Stimulated activated naive CD4-positive, alpha-beta T cell treated with Interleukin-2 at 50 U/mL for 16 hours (primary cell): ENCODE data around the gene SNX17.
"Not testable (repeated sequence)": the region's sequence is repeated elsewhere in the genome, so short reads cannot be mapped to it uniquely, and the experiment has no call there.

Experiments used
- DNase-seq: peaks from one replicate; lab custom pipeline; 2025; lab: John Stamatoyannopoulos, UW

Gene SNX17, protein sequence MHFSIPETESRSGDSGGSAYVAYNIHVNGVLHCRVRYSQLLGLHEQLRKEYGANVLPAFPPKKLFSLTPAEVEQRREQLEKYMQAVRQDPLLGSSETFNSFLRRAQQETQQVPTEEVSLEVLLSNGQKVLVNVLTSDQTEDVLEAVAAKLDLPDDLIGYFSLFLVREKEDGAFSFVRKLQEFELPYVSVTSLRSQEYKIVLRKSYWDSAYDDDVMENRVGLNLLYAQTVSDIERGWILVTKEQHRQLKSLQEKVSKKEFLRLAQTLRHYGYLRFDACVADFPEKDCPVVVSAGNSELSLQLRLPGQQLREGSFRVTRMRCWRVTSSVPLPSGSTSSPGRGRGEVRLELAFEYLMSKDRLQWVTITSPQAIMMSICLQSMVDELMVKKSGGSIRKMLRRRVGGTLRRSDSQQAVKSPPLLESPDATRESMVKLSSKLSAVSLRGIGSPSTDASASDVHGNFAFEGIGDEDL

DNA sequence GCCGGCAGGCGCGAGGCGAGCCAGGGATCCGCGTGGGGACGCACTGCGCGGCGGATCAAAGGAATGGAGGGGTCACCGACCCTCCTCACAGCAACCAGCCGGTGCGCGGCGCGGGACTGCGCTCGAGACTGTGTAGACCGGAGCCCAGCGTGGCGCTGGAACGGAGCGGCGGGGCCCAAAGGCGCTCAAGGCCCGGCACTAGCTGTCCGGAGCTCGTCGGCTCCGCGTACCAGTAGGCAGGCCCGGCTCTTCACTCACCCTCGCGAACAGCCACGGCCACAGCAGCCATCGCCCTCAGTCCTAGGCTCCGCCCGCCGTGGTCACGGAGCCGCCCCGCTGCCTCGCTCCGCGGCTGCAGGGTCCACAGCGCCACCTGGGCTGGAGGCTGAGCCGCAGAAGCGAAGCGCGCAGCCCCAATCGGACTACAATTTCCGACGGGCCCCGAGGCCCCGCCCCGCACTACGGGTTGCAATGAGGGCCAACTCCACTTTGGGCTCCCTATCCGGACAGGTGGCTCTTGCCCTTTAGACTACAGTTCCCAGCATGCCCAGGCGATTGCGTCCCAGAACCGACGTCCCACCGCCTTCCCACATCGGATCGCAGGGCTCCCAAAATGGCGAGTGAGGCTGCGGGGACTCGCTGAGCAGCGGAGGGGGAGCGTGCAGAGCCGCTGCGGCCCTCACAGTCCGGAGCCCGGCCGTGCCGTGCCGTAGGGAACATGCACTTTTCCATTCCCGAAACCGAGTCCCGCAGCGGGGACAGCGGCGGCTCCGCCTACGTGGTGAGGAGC lies at the start of gene SNX17, which contains the start of gene EIF2B4:
Gene SNX17 (plus strand): TSS at position 591 of the 790 bp plus-strand sequence. CDS start 128 bp downstream, at position 719.
Gene EIF2B4 (minus strand): TSS at position 313 of the 790 bp plus-strand sequence. CDS start 24 bp downstream, at position 289.
- peak; percentile 99 for DNase-seq

DNA sequence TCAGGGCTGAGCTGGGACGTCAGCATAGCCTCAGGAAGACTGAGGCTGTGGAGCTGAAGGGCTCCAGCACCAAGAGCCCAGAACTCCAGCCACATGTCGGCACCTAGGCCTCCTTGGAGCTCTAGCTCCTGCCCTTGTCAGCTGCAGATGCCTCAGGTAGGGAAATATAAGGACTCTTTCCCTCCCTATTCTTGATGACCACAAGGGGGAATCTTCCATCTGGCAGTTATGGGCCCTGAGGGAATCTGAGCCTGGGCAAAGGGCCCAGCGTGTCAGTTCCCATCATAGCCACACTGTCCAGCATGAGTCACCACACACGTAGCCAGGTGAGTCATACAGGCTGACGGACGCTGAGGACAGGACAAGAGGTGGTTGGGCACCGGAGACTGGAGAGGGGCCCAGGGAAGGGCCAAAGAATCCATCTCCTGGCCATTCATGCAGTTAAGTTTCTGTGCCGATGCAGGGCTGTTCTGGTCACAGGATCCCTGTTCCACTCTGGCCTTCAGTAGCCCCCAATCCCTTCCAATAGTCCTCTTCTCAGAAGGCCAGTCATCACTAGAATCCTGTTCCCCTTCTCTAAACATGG lies 49.4 kb upstream of the SNX17 start:
- DNase-seq, result no peak

DNA sequence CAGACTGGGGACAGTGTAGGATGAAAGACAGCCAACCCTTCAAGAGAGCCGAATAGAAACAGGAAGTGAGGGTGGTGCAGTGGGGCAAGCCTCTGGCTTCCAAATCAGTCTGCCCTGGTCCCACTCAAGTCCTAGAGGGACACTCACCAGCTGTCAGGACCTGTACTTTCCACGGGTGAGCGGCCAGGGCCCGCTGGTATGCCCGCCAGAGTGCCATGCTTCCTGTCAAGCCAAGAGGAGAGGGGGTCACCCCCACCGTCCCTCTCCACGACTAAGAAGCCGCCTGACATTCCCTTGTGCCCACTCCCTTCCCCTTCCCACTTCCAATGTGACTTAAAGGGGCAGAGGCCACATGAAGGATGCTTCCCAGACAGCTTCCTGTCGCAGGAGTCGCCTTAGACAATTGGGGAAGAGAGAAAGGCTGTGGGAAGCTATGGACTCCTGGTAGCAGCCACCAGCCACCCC lies 48.1 kb upstream of the SNX17 start:
- no peak for DNase-seq

DNA sequence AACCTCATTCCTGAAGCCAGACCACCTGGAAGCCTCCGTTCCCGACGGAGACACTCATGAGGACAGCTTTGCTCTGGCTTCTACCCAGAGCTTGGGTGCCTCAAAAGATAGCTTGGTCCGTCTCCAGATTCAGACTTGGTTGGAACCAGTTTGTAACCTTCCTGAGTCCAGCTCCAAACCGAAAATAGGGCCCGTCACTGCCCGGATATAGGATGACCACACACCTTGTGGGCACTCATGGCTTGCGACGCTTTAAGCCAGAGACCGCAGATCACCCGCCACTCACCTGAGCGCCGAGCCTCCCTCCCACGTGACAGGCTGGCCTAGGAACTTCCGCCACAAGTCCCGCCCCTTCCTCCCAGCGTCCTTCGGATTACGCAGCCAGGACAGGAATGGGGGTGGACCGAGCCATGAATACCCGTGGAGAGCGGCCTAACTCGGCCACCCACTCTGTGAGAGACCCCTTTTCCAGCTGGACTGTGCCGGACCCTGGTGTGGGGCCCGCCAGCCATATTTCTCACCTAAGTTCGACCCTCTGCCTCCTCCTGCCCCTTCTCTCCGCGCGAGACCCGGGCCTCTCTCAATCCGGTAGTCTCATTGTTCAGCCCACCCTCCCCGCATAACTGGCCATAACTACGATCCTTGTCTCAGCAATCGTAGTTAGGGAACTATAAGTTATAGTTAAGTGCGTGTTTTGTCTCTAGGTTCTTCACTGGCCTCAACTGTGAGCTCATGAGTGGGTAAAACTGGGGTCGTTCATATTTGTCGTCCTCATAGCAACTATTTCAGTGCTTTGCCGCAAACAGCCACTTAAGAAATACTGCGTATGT lies 47.4 kb upstream of the SNX17 start, which contains the start of gene MPV17:
Gene MPV17 (minus strand): TSS at position 332 of the 830 bp plus-strand sequence. CDS start 580 bp downstream, outside the sequence.
- peak; percentile 90 for DNase-seq

DNA sequence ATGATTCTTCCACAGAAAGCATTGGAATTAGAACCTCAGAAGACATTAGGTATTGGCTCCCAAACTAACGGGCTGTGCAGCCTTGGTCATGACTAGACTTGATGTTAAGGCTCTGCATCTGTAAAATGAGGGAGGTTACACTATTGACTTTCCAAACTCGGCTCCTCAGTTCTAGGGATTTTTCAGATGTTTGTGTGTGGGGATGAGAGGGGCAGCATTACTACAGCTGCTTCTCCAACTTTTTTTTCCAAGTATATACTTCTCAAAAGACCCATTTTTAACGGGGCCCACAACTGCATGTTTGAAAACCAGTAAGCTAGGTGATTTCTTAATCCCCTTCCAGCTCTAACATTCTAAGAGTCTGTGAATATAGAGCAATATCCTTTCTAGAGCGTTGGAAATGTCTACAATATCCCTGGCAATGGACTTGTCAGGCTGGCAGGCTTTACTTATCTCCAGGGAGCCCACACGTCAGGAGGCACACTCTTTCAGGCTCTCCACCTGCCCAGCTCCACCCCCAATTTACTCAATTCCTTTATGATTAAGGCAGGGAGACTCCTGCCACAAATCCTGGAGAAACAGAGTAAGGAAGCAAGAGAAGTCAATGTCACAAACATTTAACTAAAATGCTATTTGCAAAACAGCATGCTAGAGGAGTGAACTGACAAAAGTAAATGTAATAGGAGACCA lies 46.7 kb upstream of the SNX17 start:
- no peak for DNase-seq

DNA sequence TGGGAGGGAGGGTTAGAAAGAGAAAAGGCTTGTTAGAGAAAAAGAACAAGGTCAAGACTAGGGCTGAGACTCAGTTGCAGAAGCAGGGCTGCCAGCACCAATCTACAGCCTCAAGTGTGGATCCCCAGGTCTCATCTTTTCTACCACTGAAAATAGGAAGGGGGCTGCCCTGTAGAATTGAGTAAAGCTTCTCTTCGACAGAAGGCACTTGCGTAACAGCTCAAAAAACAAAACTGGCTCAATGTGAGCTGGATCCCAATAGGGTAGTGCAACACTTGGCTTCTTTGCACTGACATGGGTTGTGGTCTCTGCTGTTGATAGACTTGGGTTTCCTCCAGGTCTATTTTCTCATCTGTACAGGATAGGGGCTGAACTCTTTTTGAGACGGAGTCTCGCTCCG lies 45.7 kb upstream of the SNX17 start:
- DNase-seq, result no peak

DNA sequence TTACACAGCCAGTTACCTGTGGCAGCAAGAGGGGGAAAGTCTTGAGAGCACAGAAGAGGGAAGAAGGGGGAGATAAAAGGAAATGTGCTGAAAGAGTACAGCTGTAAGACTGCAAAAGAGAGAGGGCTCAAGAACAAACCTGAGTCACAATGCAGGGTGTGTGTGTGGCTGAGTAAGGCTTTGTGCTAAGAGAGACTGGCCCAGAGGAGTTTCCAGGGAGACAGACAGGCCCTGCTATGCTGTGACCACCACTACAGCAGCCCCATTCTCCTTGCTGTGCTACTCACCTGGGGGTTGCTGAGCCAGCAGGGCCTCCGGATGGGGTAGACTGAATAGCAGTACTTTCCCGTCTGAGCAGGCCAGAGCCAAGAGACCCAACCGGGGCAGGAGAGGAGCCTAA lies 35.1 kb upstream of the SNX17 start:
- DNase-seq, result no peak

DNA sequence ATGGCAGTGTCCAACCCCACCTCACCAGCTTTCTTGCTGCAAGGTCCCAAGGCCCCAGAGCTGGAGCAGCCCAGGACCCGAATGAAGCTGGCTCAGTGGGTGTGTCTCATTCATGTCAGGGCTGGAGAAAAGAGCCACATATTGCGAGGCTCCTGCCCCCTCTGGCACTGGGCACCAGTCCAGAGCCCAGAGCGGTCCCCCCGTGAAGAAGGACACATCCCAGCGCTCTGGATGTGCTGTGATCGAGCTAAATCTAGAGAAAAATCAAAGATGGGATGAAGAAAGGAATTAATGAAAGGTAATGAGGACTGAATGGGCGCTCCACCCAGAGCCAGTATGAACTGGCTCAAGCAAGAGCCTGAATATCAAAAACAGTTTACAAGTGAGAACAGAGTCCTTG lies 34.2 kb upstream of the SNX17 start:
- no peak for DNase-seq

DNA sequence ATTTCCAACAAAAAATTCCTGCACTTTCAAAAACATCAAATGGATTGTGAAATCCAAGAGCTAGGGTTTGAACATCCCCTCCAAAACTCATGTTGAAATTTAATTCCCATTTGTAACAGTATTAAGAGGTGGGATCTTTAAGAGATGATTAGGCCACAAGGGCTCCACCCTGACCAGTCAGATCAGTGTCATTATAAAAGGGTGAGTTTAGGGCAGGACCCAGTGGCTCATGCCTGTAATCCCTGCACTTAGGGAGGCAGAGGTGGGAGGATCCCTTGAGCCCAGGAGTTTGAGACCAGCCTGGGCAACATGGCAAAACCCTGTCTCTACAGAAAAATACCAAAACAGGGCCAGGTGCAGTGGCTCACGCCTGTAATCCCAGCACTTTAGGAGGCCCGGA lies 22.8 kb upstream of the SNX17 start:
- DNase-seq, result no peak

DNA sequence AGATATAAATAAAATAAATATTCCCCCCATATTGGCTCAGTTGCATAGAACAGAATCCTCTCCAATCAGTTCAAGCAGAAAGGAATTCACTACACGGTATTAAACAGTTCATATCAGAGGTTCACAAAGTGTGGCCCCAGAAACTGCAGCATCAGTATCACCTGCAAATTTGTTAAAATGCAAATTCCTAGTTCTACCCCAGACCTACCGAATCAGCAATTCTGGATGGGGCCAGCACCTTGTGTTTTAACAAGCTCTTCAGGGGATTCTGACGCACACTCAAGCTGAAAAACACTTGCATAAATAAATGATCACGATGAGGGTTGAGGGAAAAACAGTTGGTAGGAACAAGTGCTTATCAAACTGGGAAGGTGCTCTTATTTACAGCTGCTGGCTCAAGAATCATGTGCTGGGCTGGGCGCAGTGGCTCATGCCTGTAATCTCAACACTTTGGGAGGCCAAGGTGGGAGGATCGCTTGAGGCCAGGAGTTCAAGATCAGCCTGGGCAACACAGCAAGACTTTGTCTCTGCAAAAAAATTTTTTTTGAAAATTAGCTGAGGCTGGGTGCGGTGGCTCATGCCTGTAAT lies 20.2 kb upstream of the SNX17 start:
- DNase-seq, result no peak

DNA sequence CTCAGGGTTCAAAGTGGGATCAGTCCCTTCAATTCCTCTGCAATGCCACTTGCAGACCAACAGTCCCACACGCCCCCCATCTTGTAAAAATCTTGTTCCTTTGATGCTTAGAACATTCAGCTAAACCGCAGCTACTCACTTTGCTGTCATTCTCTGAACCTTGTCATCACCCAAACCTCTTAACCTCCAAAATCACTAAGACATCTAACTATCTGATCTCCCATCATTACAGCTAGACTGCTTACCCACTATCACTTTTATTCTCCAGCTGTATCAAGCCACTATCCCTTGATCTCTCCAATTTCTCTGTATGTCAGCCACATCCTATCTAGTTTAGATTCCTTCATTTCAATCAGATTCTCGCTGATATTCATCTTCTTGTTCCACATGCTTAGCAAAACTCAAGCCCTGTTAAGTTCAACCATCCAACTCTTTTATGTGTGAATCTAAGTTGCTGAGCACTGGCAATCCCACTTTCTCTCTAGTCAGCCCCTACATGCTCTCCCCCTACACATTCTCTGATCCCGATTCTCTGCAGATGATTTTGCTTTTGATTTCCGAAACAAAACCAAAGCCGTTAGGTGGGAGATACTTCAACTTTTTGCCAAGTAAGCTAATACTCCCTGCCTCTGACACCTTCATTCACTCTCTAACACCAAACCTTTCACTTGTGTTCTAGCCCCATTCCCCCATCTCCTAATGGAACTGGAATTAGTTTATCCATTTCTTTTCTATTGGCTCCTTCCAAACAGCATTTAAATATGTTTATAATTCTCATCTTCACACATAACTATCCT lies 18.4 kb upstream of the SNX17 start:
- DNase-seq, result no peak

DNA sequence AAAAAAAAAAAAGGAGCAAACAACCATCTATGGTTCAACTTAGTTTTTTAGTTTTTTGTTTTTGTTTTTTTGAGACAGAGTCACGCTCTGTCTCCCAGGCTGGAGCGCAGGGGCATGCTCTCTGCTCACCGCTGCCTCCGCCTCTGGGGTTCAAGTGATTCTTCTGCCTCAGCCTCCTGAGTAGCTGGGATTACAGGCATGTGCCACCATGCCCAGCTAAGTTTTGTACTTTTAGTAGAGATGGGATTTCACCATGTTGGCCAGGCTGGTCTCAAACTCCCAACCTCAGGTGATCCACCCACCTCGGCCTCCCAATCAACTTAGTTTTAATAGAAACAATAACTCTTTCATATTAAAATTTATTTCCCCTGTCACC lies 17.0 kb upstream of the SNX17 start:
- DNase-seq, result not testable (repeated sequence)

DNA sequence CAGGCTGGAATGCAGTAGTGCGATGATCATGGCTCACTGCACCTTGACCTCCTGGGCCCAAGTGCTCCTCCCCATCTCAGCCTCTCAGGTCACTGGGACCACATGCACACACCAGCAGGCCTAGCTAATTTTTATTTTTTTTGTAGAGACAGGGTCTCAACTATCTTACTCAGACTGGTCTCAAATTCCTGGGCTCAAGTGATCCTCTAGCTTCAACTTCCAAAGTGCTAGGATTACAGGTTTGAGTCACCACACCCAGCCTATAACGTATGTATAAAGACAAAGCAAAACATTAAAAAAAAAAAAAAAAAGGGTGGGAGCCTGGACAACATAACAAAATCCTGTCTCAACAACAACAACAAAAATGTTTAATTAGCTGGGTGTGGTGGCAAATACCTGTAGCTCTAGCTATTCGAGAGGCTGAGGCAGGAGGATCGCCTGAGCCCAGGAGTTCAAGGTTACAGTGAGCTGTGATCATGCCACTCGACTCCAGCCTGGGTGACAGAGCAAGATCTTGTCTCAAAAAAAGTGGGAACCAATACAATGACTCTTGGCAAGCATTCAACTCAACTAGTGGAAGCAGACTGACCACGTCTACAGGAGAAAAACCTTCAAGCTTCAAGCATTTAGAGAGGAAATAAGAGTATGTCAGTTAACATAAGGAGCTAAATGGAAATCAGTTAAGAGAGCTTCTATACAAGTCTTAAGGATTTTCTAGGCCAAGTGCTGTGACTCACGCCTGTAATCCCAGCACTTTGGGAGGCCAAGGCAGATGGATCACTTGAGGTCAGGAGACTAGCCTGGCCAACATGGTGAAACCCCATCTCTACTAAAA lies 16.4 kb upstream of the SNX17 start:
- DNase-seq, result no peak

DNA sequence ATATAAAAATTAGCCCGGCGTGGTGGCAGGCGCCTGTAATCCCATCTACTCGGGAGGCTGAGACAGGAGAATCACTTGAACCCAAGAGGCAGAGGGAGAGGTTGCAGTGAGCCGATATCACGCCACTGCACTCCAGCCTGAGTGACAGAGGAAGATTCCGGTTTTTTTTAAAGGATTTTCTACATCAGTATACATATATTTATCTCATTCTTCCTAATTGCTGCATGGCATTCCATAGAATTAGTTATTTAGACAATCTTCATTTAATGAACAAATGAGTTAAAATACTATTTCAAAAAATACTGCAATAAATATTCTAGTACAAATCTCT lies 15.9 kb upstream of the SNX17 start:
- DNase-seq, result no peak

DNA sequence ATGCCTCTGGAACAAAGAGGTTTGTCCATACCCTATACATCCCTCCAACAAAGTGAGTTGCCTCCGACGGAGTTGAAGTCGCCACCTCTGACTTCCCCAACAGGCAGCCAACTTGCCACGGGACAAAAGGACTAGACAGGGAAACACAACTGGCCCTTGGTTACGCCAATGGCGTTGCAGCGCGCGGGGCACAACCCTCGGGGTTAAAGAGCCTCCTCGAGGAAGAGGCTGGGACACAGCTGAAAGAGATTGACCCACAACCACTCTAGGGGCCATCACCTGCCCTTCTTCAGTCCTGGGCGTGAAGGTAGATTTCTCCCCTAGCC lies 14.4 kb upstream of the SNX17 start:
- DNase-seq, result peak; percentile 67

DNA sequence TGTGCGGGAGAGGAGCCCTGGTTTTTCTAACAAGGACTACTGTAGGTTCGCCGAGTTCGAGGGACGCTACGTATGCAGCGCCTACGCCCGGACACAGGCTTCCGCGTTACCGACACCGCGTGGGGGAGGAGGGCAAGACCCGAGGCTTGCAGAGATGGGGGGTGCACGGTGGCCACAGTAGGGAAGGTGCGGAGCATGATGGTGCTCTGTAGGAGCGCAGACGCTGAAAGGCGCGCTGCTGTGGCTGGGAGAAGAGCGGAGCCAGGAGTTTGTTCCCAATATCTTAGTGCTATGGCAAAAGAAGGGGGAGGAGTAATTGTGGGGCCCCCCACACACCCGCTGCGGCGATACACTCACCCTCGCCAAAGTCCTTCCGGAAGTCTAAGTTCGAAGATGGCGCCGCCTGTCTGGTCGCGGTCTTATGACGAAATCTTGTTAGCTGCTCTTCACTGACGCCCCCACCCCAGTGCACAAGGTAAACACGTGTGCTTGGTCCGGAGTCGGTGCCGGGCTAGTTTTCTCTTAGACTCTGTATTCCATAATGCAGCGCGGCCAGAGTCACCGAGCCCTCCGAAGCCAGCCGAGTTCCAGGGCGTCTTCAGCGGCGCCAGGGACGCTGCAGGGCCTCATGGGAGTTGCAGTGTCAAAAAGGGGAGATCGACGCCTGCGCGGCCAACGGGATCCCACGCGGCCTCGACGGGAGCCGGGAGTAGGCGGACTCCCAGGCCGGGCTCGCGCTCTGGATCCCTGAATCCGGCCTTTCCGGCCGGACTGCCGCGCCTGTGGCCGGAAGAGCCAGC lies 13.8 kb upstream of the SNX17 start, which contains the start of gene GTF3C2:
Gene GTF3C2 (minus strand): TSS at position 383 of the 800 bp plus-strand sequence. CDS start 13,210 bp downstream, outside the sequence.
- DNase-seq, result peak; percentile 93

DNA sequence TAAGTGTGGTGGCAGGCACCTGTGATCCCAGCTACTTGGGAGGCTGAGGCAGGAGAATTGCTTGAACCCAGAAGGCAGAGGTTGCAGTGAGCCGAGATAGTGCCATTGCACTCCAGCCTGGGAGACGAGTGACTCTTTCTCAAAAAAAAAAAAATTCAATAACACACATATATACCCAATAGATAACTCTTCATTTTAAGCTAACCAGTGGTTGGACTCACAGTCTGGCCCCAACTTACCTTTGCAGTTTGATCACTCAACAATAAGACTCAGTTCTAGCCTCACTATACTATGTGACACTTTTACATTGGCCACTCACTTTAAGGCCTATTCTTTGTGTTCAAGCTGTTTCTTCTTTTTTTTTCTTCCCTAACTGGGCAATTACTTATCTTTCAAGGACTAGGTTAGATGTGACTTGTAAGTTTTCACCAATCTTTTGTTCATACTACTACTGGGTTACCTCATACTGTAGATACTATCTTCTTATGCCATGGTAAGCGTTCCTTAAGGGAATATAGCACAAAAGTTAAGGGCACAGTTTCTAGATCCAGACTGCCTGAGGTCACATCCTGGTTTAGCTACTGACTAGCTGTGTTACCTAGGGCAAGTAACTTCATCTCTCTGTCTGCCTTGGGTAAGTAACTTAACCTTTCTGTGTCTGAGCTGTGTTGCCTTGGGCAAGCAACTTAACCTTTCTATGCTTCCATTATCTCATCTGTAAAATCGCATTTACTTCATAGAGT lies 7.6 kb upstream of the SNX17 start:
- no peak for DNase-seq
